Liver (tissue), 9 donors: Measurements from ENCODE around the gene FAM181B. TPM values are rescaled to one million over a fixed set of nuclear protein-coding genes. Genes with fewer than 3 reads are reported as not detected.
A peak's percentile ranks its signal among the peaks of the same experiment; 100 is the strongest.

Experiments used
- DNase-seq: peaks from one replicate; pipeline ENCODE4 v3.0.0-alpha.2; 2017; ENCODE audit warnings: low spot score
- H3K27ac ChIP-seq, 2 donors: one replicate each; pipeline ENCODE4 v1.7.0; 2013; ENCODE audit warnings: inconsistent platforms in 2 of 2, low read length in 2 of 2, control low read depth in 1 of 2, low read depth in 1 of 2, mild to moderate bottlenecking in 1 of 2
- H3K27me3 ChIP-seq, 4 donors: one replicate each; pipeline versions ENCODE4 v1.6.1 to v1.7.0; 2013; ENCODE audit warnings: low read length in 3 of 4, inconsistent platforms in 1 of 4, mild to moderate bottlenecking in 1 of 4, moderate library complexity in 1 of 4; ENCODE audit not compliant: control insufficient read depth in 4 of 4, insufficient read depth in 4 of 4
- H3K36me3 ChIP-seq, 4 donors: one replicate each; pipeline versions ENCODE4 v1.6.1 to v1.7.0; 2013; ENCODE audit warnings: low read length in 3 of 4, mild to moderate bottlenecking in 3 of 4, low read depth in 1 of 4, moderate library complexity in 1 of 4; ENCODE audit not compliant: control insufficient read depth in 4 of 4, insufficient read depth in 3 of 4
- H3K4me1 ChIP-seq, 4 donors: one replicate each; pipeline versions ENCODE4 v1.6.1 to v1.7.0; 2013; ENCODE audit warnings: low read length in 3 of 4, mild to moderate bottlenecking in 3 of 4, moderate library complexity in 1 of 4; ENCODE audit not compliant: control insufficient read depth in 4 of 4, insufficient read depth in 4 of 4
- H3K4me3 ChIP-seq, 3 donors: one replicate each; pipeline versions ENCODE4 v1.6.1 to v1.7.0; 2013; ENCODE audit warnings: low read length in 3 of 3, control low read depth in 1 of 3, low read depth in 1 of 3, mild to moderate bottlenecking in 1 of 3
- H3K9ac ChIP-seq, 2 donors: one replicate each; pipeline ENCODE4 v1.7.0; 2013; ENCODE audit warnings: low read length in 2 of 2, mild to moderate bottlenecking in 2 of 2, moderate library complexity in 2 of 2, control low read depth in 1 of 2, low read depth in 1 of 2
- H3K9me3 ChIP-seq, 4 donors: one replicate each; pipeline versions ENCODE4 v1.6.1 to v1.7.0; 2013; ENCODE audit warnings: low read length in 3 of 4; ENCODE audit not compliant: control insufficient read depth in 4 of 4
- ATF3 ChIP-seq: IDR thresholded peaks from 2 replicates; pipeline ENCODE4 v1.6.1; 2016; ENCODE audit warnings: antibody characterized with exemption
- CTCF ChIP-seq: fragments of 150-350 bp; IDR thresholded peaks from 2 replicates; pipeline ENCODE4 v1.5.1; 2017; ENCODE audit warnings: improper control_type of control experiment, low read depth, low read length; ENCODE audit not compliant: missing input control
- EGR1 ChIP-seq, 2 donors: IDR thresholded peaks; 2 replicates each; pipeline ENCODE4 v1.6.1; 2016 to 2018; ENCODE audit warnings: antibody characterized with exemption in 2 of 2, low read depth in 2 of 2
- FOXA1 ChIP-seq: IDR thresholded peaks from 2 replicates; pipeline ENCODE4 v1.6.1; 2016; ENCODE audit warnings: antibody characterized with exemption
- GABPA ChIP-seq, 2 donors: IDR thresholded peaks in 1 of 2; conservative IDR thresholded peaks in 1 of 2; 2 replicates each; pipeline ENCODE4 v1.6.1; 2016; ENCODE audit warnings: antibody characterized with exemption in 2 of 2, mild to moderate bottlenecking in 1 of 2, moderate library complexity in 1 of 2
- HNF4A ChIP-seq, 2 donors: conservative IDR thresholded peaks; 2 replicates each; pipeline ENCODE4 v1.6.1; 2016; ENCODE audit warnings: antibody characterized with exemption in 2 of 2, mild to moderate bottlenecking in 2 of 2
- HNF4G ChIP-seq: IDR thresholded peaks from 2 replicates; pipeline ENCODE4 v1.6.1; 2016; ENCODE audit warnings: antibody characterized with exemption
- JUND ChIP-seq, 2 donors: IDR thresholded peaks; 2 replicates each; pipeline ENCODE4 v1.6.1; 2016; ENCODE audit warnings: antibody characterized with exemption in 2 of 2
- MAX ChIP-seq: IDR thresholded peaks from 2 replicates; pipeline ENCODE4 v1.6.1; 2016; ENCODE audit warnings: antibody characterized with exemption
- NR2F2 ChIP-seq: IDR thresholded peaks from 2 replicates; pipeline ENCODE4 v1.6.1; 2016; ENCODE audit warnings: antibody characterized with exemption
- RAD21 ChIP-seq, 2 donors: IDR thresholded peaks; 2 replicates each; pipeline ENCODE4 v1.6.1; 2016; ENCODE audit warnings: antibody characterized with exemption in 2 of 2, mild to moderate bottlenecking in 2 of 2
- REST ChIP-seq: IDR thresholded peaks from 2 replicates; pipeline ENCODE4 v1.6.1; 2016; ENCODE audit warnings: antibody characterized with exemption, mild to moderate bottlenecking
- RXRA ChIP-seq, 2 donors: IDR thresholded peaks; 2 replicates each; pipeline ENCODE4 v1.6.1; 2017 to 2018; ENCODE audit warnings: antibody characterized with exemption in 2 of 2, mild to moderate bottlenecking in 1 of 2
- SP1 ChIP-seq: IDR thresholded peaks from 2 replicates; pipeline ENCODE4 v1.6.1; 2018; ENCODE audit warnings: antibody characterized with exemption, mild to moderate bottlenecking
- YY1 ChIP-seq: IDR thresholded peaks from 2 replicates; pipeline ENCODE4 v1.6.1; 2016; ENCODE audit warnings: antibody characterized with exemption, mild to moderate bottlenecking
- ZBTB33 ChIP-seq: IDR thresholded peaks from 2 replicates; pipeline ENCODE4 v1.6.1; 2016; ENCODE audit warnings: antibody characterized with exemption
- WGBS: extraction: QIAGEN DNeasy Blood & Tissue Kit; methylation state at CpG from one replicate; pipeline ENCODE4 v1.1.7; 2013; 5-methylcytosine and 5-hydroxymethylcytosine counted together
- polyA plus RNA-seq, 2 donors: library from polyadenylated mRNA; stranded (reverse) in 1 of 2; unstranded in 1 of 2; fragments of 200-250 nt in 1 of 2; fragments of >200 nt in 1 of 2; fragmentation: Nextera tagmentation in 1 of 2; extraction: Ambion mirVana in 1 of 2; gene quantifications; one replicate each; pipeline versions ENCODE4 v1.2.1 to v1.2.3, GENCODE V29; 2013 to 2015
- total RNA-seq, 2 donors: library from RNA; depleted of rRNA; stranded (reverse); fragments of >200 nt; gene quantifications; one replicate each; pipeline ENCODE4 v1.2.3, GENCODE V29; 2014
- donor health status: healthy.
- donor health status: healthy.
- donor health status: healthy.
- donor health status: healthy.
- donor health status: healthy.

FAM181B gene
- total and polyA plus RNA-seq, 4 donors = under 0.01 to 0.03 TPM; not detected in 2

GRCh38 chr11:82732348-82732733, 1.3 kb downstream of the FAM181B start:
- WGBS = 7% methylated on average over 37 of the region's 37 CpGs
- Histone ChIP-seq H3K9ac (no peak overlapping the region), H3K27me3 (peaks cover 0 to 17% (median 3%) of the 10 kb centered on the region in 4 donors), H3K4me1 (peaks cover 2 to 13% (median 11%) of the 10 kb centered on the region in 4 donors), H3K9me3 (no peaks in the 10 kb centered on the region), H3K4me3 (peak overlapping the region in 1 of 3 donors; percentile 51), H3K27ac (no peak overlapping the region), H3K36me3 (no peaks in the 10 kb centered on the region)
- no peak for DNase-seq
- TF ChIP-seq ATF3 (no peak), ZBTB33 (no peak), CTCF (no peak), GABPA (IDR thresholded peaks at IDR 0.05 in 1 of 2, conservative IDR thresholded peaks at IDR 0.05 in 1 of 2) (no peak), FOXA1 (no peak), YY1 (no peak), SP1 (no peak), RXRA (IDR thresholded peaks at IDR 0.05) (no peak), RAD21 (IDR thresholded peaks at IDR 0.05) (no peak), HNF4G (no peak), JUND (IDR thresholded peaks at IDR 0.05) (no peak), NR2F2 (no peak), REST (no peak), HNF4A (conservative IDR thresholded peaks at IDR 0.05) (no peak), MAX (no peak), EGR1 (IDR thresholded peaks at IDR 0.05; ENCODE audit: low read depth in 2 of 2) (no peak)
